ENCODE results near the gene IDNK.

Gene IDNK

DNA sequence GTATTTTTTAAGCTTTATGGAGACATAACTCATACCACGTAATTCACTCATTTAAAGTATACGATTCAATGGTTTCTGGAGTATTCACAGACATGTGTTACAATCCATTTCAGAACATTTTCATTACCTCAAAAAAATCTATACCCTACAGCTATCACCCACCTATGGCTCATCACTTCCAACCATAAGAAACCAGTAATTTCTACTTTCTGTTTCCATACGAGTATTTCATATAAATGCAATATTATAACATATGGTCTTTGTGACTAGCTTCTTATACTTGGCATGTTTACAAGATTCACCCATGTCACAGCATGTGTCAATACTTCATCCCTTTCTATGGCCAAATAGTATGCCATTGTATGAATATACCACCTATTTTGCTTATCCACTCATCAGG, 66.0 kb downstream of the IDNK start:
- no peak for DNase-seq

DNA sequence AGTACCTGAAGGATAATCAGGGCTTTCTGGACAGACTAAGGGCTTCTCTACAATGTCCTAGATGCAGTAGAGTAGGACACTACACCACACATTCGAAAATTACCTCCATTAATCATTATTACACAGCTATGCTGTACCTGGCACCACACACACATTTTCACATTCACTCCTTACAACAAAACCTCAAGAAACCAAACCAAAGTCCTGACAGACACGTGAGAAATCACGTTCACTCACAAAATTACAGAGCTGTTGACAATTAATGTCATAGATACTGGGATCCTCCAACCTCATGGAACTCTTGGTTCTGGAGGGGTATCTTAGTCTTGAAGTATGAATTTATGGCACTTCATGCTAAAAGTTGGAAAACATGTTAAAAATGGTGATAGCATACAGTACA, 68.5 kb downstream of the IDNK start:
- DNase-seq: no peak

All from amygdala (tissue), 56 donors.